Upper lobe of left lung (tissue), 6 donors: ENCODE data around the gene KHK. TPM values are rescaled to one million over a fixed set of nuclear protein-coding genes. Genes with fewer than 3 reads are reported as not detected.

Experiments used
- ATAC-seq, 2 donors: fragments of 200-7000 bp; cut with Tn5 transposase; one replicate each; pipeline ENCODE4 v1.9.1; 2022; ENCODE audit warnings: mild to moderate bottlenecking in 2 of 2, moderate library complexity in 2 of 2; ENCODE audit not compliant: low FRiP score in 2 of 2
- DNase-seq, 2 donors: peaks; one replicate each; pipeline ENCODE4 v3.0.0-alpha.2; 2019 to 2020
- H3K27ac ChIP-seq, 4 donors: fragments of 200-600 bp; sonication (generic); one replicate each; pipeline ENCODE4 v1.5.1; 2016 to 2019
- H3K27me3 ChIP-seq, 4 donors: fragments of 200-600 bp; sonication (generic); one replicate each; pipeline ENCODE4 v1.5.1; 2017 to 2019
- H3K36me3 ChIP-seq, 4 donors: fragments of 200-600 bp; sonication (generic); one replicate each; pipeline ENCODE4 v1.5.1; 2016 to 2019
- H3K4me1 ChIP-seq, 4 donors: fragments of 200-600 bp; sonication (generic); one replicate each; pipeline ENCODE4 v1.5.1; 2018 to 2019
- H3K4me3 ChIP-seq, 4 donors: fragments of 200-600 bp; sonication (generic); one replicate each; pipeline ENCODE4 v1.5.1; 2017 to 2019; ENCODE audit warnings: mild to moderate bottlenecking in 2 of 4, moderate library complexity in 1 of 4
- H3K9me3 ChIP-seq, 4 donors: fragments of 200-600 bp; sonication (generic); one replicate each; pipeline ENCODE4 v1.5.1; 2018 to 2019
- CTCF ChIP-seq, 6 experiments: fragments of 450-650 bp in 4 of 6; fragments of 200-600 bp in 2 of 6; sonication (generic) in 2 of 6; IDR thresholded peaks; one replicate each; pipeline ENCODE4 v1.5.1; 2016 to 2019; ENCODE audit warnings: antibody characterized with exemption in 6 of 6
- EP300 ChIP-seq, 4 donors: sonication (generic); formaldehyde crosslinking; IDR thresholded peaks; one replicate each; pipeline ENCODE4 v1.5.1; 2017; ENCODE audit warnings: antibody characterized with exemption in 4 of 4, control low read depth in 2 of 4
- POLR2A ChIP-seq, 4 donors: fragments of 450-650 bp; IDR thresholded peaks; one replicate each; pipeline ENCODE4 v1.5.1; 2016 to 2017; ENCODE audit warnings: antibody characterized with exemption in 4 of 4, mild to moderate bottlenecking in 2 of 4
- POLR2AphosphoS5 ChIP-seq, 2 donors: sonication (generic); formaldehyde crosslinking; IDR thresholded peaks; one replicate each; pipeline ENCODE4 v1.5.1; 2017; ENCODE audit warnings: antibody characterized with exemption in 2 of 2
- WGBS, 2 donors: methylation state at CpG; one replicate each; pipeline ENCODE4 v1.1.5; 2017 to 2018; 5-methylcytosine and 5-hydroxymethylcytosine counted together
- total RNA-seq, 6 donors: library from RNA; depleted of rRNA in 4 of 6; stranded (reverse); fragments of >200 nt in 4 of 6; gene quantifications; one replicate each; pipeline versions ENCODE4 v1.1.0 to v1.2.1, GENCODE V29; 2016 to 2021
- donor health status: DM: no; HTN: no; CAD: no; lungs with moderate emphysema.
- donor health status: DM: no; HTN: yes; CAD: no; lungs with severe emphysema.

The KHK gene
- 10 to 100 TPM in 1 of 6 donors, 1 to 10 TPM in 5; 2.4 to 10.4 (median 6.3) TPM for total RNA-seq

DNA sequence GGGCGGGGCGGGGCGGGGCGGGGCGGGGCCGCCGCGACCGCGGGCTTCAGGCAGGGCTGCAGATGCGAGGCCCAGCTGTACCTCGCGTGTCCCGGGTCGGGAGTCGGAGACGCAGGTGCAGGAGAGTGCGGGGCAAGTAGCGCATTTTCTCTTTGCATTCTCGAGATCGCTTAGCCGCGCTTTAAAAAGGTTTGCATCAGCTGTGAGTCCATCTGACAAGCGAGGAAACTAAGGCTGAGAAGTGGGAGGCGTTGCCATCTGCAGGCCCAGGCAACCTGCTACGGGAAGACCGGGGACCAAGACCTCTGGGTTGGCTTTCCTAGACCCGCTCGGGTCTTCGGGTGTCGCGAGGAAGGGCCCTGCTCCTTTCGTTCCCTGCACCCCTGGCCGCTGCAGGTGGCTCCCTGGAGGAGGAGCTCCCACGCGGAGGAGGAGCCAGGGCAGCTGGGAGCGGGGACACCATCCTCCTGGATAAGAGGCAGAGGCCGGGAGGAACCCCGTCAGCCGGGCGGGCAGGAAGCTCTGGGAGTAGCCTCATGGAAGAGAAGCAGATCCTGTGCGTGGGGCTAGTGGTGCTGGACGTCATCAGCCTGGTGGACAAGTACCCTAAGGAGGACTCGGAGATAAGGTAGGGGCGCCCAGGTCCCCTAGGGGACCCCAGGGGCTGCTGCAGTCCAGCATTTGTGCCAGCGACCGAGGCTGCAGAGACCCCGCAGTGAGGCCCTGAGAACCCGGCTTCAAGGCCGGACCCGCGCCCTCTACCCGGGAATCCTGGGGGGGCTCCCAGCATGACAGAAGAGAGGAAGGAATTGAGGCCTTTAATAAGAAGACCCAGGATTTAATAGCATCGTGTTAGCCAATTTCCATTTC is at the start of gene KHK:
Gene KHK (plus strand): TSS at position 49 of the 870 bp plus-strand sequence. CDS start 488 bp downstream, at position 537.
- no peak for TF ChIP-seq POLR2A (IDR thresholded peaks at IDR 0.05)
- no peak for TF ChIP-seq CTCF (IDR thresholded peaks at IDR 0.05)
- no peak for TF ChIP-seq EP300 (IDR thresholded peaks at IDR 0.05)
- TF ChIP-seq POLR2AphosphoS5 (IDR thresholded peaks at IDR 0.05), result no peak
- Histone ChIP-seq H3K27ac (peak within 1 kb of the TSS; percentile 90 to 92 (median 91)), H3K4me3 (peak within 1 kb of the TSS; percentile 44 to 88 (median 70)), H3K36me3 (no peaks in the 10 kb centered on the region), H3K27me3 (no peaks in the 10 kb centered on the region), H3K9me3 (no peaks in the 10 kb centered on the region), H3K4me1 (peaks cover 19 to 33% (median 25%) of the 10 kb centered on the region in 4 donors)
- WGBS, 2 donors, result 14 to 25% methylated on average over 27 to 34 of the region's 54 CpGs
- DNase-seq, result peak; percentile 59 to 86
- ATAC-seq, result peak in 1 of 2 donors; percentile 14

- H3K4me1 ChIP-seq, result peaks cover 14 to 21% (median 16%) of the 10 kb centered on the region in 4 donors
- ATAC-seq (peak in 1 of 2 donors; percentile 11), DNase-seq (no peak)
- WGBS, 2 donors, result 97% methylated on average over 6 of the region's 6 CpGs; no CpG with 5 or more reads in 1 of the 2 donors
- no peaks in the 10 kb centered on the region for H3K27me3 ChIP-seq
- TF ChIP-seq EP300 (IDR thresholded peaks at IDR 0.05), result no peak
- TF ChIP-seq POLR2AphosphoS5 (IDR thresholded peaks at IDR 0.05), result no peak
- no peak for TF ChIP-seq POLR2A (IDR thresholded peaks at IDR 0.05)
- no peak for TF ChIP-seq CTCF (IDR thresholded peaks at IDR 0.05)
- H3K36me3 ChIP-seq, result peaks cover 44 to 78% (median 69%) of the 10 kb centered on the region in 4 donors
- H3K9me3 ChIP-seq, result no peaks in the 10 kb centered on the region
- no peak overlapping the region for H3K4me3 ChIP-seq
- H3K27ac ChIP-seq, result no peak overlapping the region
Measured at GRCh38 chr2:27038012-27038411, 48.6 kb upstream of the KHK start.

- H3K4me3 ChIP-seq, result no peak overlapping the region
- H3K4me1 ChIP-seq, result peaks cover 10 to 15% (median 12%) of the 10 kb centered on the region in 4 donors
- TF ChIP-seq POLR2AphosphoS5 (IDR thresholded peaks at IDR 0.05), result no peak
- TF ChIP-seq CTCF (IDR thresholded peaks at IDR 0.05), result no peak
- no peak for TF ChIP-seq EP300 (IDR thresholded peaks at IDR 0.05)
- TF ChIP-seq POLR2A (IDR thresholded peaks at IDR 0.05), result no peak
- peak in 1 of 2 donors; percentile 56 for DNase-seq
- no peaks in the 10 kb centered on the region for H3K27me3 ChIP-seq
- WGBS, 2 donors, result 90 to 96% methylated on average over 17 of the region's 17 CpGs
- H3K9me3 ChIP-seq, result no peaks in the 10 kb centered on the region
- ATAC-seq, result no peak
- no peak overlapping the region for H3K27ac ChIP-seq
- peaks cover 44 to 78% (median 69%) of the 10 kb centered on the region in 4 donors for H3K36me3 ChIP-seq
Measured at GRCh38 chr2:27038631-27039339, 47.8 kb upstream of the KHK start.

DNA sequence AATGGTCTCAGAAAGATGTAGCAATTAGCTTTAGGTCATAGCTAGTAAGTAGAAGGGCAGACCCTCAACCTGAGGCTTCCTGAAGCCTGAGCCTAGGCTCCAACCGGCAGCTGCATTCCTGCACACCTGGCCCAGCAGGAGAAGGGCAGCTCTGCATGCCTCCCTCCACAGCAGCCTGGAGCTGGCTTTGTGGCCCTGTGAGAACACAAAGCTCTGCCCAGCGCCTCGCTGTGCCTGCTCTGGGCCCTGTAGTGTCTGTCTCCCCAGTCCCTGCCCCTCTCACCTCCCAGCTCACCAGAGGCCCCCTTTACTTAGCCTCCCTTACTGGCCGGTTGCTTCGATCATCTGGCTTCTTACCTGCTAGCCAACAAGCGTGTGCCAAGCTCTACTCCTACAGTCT is 47.1 kb upstream of the KHK start:
- ATAC-seq (no peak), DNase-seq (no peak)
- Histone ChIP-seq H3K27ac (no peak overlapping the region), H3K4me3 (no peak overlapping the region), H3K9me3 (no peaks in the 10 kb centered on the region), H3K4me1 (peaks cover 4 to 8% (median 6%) of the 10 kb centered on the region in 4 donors), H3K36me3 (peaks cover 44 to 78% (median 69%) of the 10 kb centered on the region in 4 donors), H3K27me3 (no peaks in the 10 kb centered on the region)
- WGBS, 2 donors, result 57 to 97% methylated on average over 1 to 6 of the region's 6 CpGs
- TF ChIP-seq POLR2A (IDR thresholded peaks at IDR 0.05) (no peak), CTCF (IDR thresholded peaks at IDR 0.05) (no peak)
